GM12864 (cell line): ENCODE results near the gene NFKB1.

ENCODE experiments used
- DNase-seq: peaks from one replicate; pipeline ENCODE4 v3.0.0-alpha.2; 2011; ENCODE audit warnings: low read depth
- H3K4me3 ChIP-seq: 2 replicates; pipeline ENCODE4 v1.5.1; 2011; ENCODE audit warnings: mild to moderate bottlenecking, low read depth, low read length, control low read depth
- CTCF ChIP-seq: IDR thresholded peaks from 2 replicates; pipeline ENCODE4 v1.5.1; 2011; ENCODE audit warnings: low read depth, mild to moderate bottlenecking, moderate library complexity, low read length, control low read depth, inconsistent platforms; ENCODE audit errors: missing control alignments

NFKB1 gene

GRCh38 chr4:102529977-102530376 is 28.8 kb downstream of the NFKB1 start:
- TF ChIP-seq CTCF: no peak
- no peak overlapping the region for H3K4me3 ChIP-seq
- no peak for DNase-seq

GRCh38 chr4:102530986-102531385 is 29.8 kb downstream of the NFKB1 start:
- H3K4me3 ChIP-seq: no peak overlapping the region
- TF ChIP-seq CTCF: no peak
- no peak for DNase-seq

GRCh38 chr4:102531462-102531861 is 30.3 kb downstream of the NFKB1 start:
- no peak for TF ChIP-seq CTCF
- no peak for DNase-seq

GRCh38 chr4:102533348-102533747 is 32.2 kb downstream of the NFKB1 start:
- DNase-seq: no peak
- no peak overlapping the region for H3K4me3 ChIP-seq
- TF ChIP-seq CTCF: no peak

More at GRCh38 chr4:102531462-102531861, 30.3 kb downstream of the NFKB1 start:
- H3K4me3 ChIP-seq: no peak overlapping the region

GRCh38 chr4:102533904-102534303 is 32.7 kb downstream of the NFKB1 start:
- no peak for TF ChIP-seq CTCF
- DNase-seq: no peak
- no peak overlapping the region for H3K4me3 ChIP-seq

GRCh38 chr4:102534845-102535244 is 33.7 kb downstream of the NFKB1 start:
- no peak overlapping the region for H3K4me3 ChIP-seq
- DNase-seq: no peak
- TF ChIP-seq CTCF: no peak

GRCh38 chr4:102535398-102536082 is 34.4 kb downstream of the NFKB1 start:
- no peak overlapping the region for H3K4me3 ChIP-seq
- no peak for DNase-seq
- no peak for TF ChIP-seq CTCF
